ENCODE measurements around the gene SHD.
"Not testable (repeated sequence)": the region's sequence is repeated elsewhere in the genome, so short reads cannot be mapped to it uniquely, and the experiment has no call there.

Gene SHD

GRCh38 chr19:4327252-4327876 is 48.3 kb downstream of the SHD start:
- no peak for DNase-seq (ENCODE audit: low spot score)

GRCh38 chr19:4327877-4328242 is 48.8 kb downstream of the SHD start:
- DNase-seq (ENCODE audit: low spot score), result no peak

- no peak for DNase-seq (ENCODE audit: low spot score)
These were observed 49.4 kb downstream of the SHD start for GRCh38 chr19:4328243-4328990.

GRCh38 chr19:4328991-4329681 is 50.1 kb downstream of the SHD start:
- not testable (repeated sequence) for DNase-seq (ENCODE audit: low spot score)

- no peak for DNase-seq (ENCODE audit: low spot score)
These were observed 50.8 kb downstream of the SHD start for GRCh38 chr19:4329858-4330257.

GRCh38 chr19:4334929-4335570 is 56.0 kb downstream of the SHD start:
- DNase-seq (ENCODE audit: low spot score), result no peak

- peak; percentile 14 for DNase-seq (ENCODE audit: low spot score)
These were observed 58.9 kb downstream of the SHD start for GRCh38 chr19:4337906-4338440.

- peak; percentile 66 for DNase-seq (ENCODE audit: low spot score)
These were observed 59.6 kb downstream of the SHD start, which contains the start of gene STAP2 for GRCh38 chr19:4338441-4339355. Gene STAP2, minus strand, starts transcription at chr19:4338827. Its CDS starts 74 bp downstream, at chr19:4338753.
